HG02763 (cell line): Measurements from ENCODE around the gene HHAT.

Experiments used
- ATAC-seq: cut with Tn5 transposase; IDR thresholded peaks from one replicate; pipeline ENCODE4 v1.9.1; 2021; ENCODE audit warnings: mild to moderate bottlenecking, moderate library complexity; ENCODE audit not compliant: unreplicated experiment

The HHAT gene

GRCh38 chr1:210328746-210329503 is at the start of gene HHAT:
HHAT (plus strand) TSS chr1:210328902; CDS start chr1:210348976, 20,074 bp downstream.
- ATAC-seq = peak; percentile 51

DNA sequence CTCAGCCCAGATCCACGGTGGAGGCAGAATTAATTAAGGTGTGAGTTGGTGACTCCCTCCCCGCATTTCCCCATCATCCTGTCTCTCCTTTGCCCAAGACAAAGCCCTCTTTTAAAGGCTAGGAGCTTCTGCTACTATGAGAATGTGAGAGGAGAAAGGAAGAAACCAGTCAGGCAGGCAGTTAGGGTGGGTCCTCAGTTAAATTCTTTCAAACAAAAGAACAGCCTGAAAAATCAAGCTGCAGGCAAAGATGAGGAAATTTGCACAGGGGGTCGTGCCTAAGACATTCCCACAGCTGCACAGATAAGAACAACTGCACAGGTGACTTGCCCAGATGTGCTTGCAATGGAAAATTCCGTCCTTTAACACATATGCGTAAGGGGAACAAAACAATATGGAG is 48.5 kb upstream of the HHAT start:
- ATAC-seq = no peak

GRCh38 chr1:210288116-210288515 is 40.6 kb upstream of the HHAT start:
- no peak for ATAC-seq

DNA sequence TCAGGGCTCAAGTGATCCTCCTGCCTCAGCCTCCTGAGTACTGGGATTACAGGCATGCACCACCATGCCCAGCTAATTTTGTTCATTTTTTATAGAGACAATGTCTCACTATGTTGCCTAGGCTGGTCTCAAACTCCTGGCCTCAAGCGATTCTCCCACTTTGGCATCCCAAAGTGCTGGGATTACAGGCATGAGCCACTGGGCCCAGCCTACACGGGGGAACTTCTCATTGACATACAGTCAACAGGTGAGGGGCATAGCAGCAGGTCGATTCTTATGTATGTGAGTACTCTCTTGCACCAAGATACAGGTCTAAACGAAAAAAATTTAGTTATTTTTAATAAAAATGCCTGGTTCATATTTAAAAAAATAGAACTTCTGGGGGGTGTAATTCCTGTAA is 39.5 kb upstream of the HHAT start:
- no peak for ATAC-seq

GRCh38 chr1:210291081-210291764 is 37.5 kb upstream of the HHAT start:
- ATAC-seq = no peak

DNA sequence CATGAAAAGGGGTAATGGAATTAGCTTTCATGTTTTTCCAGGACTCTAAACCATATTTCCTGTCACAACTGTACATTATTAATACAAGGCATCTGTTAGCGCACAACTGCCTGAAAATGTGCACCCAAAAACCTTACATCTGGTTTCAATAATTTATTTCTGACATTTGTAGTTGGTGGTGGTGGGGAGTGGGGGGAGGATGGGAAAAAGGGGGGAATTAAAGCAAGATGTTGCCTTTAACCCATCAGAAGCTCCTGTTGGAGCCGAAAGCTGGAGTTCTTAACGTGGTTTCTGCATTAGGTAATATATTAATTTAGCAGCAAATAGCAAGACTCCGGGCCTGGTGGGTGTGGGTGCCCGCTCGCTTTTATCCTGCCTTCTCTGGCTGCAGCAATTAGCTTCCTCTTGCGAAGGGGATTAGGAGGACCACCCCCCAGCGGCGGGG is 36.9 kb upstream of the HHAT start:
- no peak for ATAC-seq

DNA sequence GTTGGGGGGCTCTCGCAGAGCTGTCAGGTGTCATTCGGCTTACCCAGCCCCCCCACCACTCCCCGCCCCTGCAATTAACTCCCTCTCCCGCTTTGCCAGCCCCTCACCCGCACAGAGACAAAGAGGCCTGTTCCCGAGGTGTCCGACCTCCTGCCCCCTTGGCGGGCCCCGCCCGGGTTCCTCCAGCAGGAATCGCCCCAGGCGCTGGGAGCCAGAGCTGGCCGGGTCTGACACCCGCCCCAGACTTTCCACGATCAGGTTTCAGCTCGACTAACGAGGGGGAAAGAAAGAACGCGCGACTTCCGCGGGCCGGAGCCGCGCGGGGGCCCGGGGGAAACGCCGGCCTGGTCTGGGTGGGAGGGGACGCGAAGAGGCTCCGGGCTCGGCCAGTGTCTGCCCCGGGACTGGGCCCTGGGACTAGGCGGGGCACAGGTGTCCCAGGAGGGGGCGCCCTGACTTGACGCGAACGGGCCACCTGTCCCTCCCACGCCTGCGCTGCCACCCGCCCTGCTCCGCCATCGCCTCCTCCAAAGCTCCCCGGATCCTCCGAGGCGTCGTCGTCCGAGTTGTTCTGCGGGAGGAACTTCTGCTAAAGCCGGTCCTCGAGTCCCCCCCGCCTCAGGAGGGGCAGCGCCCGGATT is 36.4 kb upstream of the HHAT start:
- ATAC-seq = no peak

DNA sequence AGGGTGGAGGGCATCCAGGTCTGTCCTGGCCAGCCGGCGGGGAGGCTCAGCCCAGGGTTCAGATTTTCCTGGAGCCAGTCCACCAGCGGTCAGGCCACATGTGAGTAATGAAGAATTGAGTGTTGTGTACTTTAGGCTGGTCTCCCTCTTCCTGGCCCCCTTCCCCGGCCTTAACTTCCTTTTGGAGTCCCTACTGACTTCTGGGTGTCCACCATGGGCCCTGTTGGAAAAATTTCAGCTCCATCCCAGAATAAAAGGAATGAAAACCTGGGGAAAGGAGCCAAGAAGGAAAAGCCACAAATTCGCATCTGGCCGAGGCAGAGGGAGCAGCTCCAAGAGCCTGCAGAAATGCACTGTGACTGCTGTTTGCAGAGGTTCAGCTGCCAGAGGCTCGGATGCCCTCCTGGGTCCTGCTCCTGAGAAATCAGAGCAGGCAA is 35.5 kb upstream of the HHAT start:
- no peak for ATAC-seq

GRCh38 chr1:210294999-210295745 is 33.5 kb upstream of the HHAT start:
- ATAC-seq = no peak

DNA sequence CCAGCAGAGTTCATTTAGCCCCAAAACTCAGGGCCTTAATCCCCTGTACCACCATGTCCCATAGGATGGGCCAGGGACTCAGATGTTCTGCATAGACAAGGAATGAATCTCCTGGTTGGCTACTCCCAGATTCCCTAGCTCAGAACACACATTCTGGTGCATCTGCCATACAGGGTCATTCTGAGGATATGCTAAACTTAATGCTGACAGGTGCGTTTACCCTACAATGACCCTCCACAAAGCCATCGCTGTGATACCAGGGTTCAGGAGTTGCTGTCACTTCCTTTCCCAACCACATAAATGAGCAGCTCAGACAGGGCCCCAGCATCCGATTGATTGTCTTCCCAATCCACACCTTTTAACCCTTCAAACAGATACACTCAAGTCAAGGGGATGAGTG is 32.0 kb upstream of the HHAT start:
- no peak for ATAC-seq

DNA sequence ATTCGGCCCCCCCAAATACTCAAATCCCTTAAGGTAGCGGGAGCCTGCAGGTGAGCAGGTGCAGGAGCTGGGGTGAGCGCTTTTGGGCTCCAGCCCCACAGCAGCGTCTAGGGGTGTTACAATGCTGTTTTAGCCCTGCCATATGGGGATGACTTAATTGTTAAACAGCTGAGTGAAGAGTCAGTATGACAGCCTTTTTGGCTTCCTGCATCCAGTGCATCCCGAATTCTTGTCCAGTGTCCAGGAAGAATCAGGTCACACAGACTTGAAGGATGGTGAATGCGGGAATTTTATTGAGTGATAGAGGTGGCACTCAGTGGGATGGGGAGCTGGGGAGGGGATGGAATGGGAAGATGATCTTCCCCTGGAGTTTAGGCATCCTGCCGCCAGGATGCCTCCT is 30.4 kb upstream of the HHAT start:
- no peak for ATAC-seq

DNA sequence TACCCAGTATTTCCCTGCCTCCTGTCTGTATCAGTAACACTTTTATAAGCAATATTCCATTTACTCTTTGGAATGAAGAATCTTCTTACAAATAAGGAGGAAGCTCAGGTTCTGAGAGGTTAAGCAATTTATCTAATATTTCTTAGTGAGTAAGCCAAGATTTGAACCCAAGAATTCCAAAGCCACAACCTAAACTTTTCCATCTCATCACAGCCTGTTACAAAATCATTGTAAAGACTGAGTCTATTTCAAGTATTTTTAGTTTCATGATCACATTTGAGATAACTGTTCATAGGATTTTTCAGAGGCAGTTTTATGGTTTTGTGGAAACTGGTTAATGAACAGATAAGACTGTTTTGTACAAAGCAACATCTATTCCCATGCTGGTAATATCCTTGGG is 29.8 kb upstream of the HHAT start:
- ATAC-seq = no peak

DNA sequence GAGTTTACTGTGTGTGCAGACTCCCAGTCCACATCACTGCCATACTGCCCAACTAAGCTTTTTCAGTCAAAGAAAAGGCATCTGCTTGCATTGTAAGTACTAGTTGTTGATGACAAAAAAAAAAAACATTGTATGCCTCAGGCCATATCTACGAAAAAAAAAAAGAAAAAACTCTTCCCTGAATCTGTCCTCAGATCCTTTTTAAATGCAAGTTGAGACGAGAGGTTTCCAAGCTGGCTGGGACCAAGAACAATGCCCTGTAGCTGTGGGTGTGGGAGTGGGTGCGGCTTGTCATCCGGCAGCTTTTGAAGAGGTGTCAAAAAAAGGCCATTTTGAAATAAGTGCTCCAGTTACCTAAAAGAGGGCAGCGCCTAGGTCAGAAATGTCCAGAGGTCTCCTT is 29.2 kb upstream of the HHAT start:
- no peak for ATAC-seq

DNA sequence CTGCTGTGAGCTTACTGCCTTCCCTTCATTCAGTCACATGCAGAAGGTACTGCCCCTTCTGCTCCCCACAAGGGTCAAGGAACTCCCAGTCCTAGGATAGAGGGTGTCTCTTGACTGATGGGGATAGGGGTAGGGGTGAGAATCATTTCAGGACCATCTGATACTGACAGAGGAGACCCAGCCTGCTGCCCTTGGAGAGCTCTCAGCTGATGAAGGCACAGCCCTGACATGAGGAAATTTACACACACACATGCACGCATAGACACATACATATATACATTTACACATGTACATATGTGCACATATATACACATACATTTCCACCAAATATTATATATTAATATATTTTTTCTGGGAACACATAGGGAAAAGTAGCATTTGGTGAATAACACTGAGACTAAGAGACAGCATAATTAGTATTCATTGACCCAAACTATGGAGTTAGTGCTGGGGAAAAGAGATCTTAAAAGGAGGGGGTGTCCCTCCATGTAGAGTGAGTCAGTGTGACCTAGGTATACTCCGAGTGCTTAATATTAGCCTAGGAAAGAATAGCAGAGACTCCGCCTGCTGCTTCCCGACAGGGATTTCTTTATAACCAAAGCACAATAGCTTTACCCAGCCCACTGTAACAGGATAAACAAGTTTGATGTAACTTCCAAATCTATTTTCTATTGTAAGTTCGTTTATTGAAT is 27.6 kb upstream of the HHAT start:
- no peak for ATAC-seq

DNA sequence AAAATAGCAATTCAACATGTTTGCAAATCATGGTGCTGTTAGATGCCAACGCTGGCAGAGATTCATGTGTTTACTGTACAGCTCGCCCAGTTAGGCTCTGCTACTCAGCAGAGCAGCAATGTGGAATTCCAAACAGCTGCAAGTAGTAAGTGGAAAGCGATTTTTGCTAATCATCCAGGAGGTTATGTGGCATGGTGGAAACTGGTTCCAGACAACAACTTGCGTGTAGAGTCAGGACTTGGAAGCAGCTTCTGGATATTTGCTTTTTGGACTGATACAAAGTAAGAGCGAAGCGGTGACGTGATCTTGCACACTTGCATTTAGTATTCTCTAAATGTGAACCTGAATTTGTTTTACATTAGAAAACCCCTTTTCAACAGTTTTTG is 27.1 kb upstream of the HHAT start:
- ATAC-seq = no peak

GRCh38 chr1:210302501-210302900 is 26.2 kb upstream of the HHAT start:
- no peak for ATAC-seq

DNA sequence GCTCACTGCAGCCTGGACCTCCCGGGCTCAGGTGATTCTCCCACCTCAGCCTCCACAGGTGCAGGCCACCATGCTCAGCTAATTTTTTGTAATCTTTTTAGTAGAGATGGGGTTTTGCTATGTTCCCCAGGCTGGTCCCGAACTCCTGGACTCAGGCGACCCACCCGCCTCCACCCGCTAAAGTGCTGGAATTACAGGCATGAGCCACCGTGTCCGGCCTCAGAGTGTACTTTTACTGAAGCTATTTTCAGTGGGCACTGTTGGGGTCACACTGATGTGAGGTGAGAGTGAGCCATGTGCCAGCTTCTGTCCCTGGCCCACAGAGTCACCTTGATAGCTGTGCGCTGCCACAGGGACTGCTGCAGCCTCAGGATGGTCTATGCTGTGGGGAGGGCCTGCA is 25.3 kb upstream of the HHAT start:
- ATAC-seq = no peak

- ATAC-seq = no peak
Measured at GRCh38 chr1:210310562-210311153, 18.0 kb upstream of the HHAT start.

- no peak for ATAC-seq
Measured at GRCh38 chr1:210311726-210312493, 16.8 kb upstream of the HHAT start.
